Transverse colon (tissue), 4 donors: Measurements from ENCODE around the gene MYO16. TPM values are rescaled to one million over a fixed set of nuclear protein-coding genes. Genes with fewer than 3 reads are reported as not detected.

ENCODE experiments used
- DNase-seq: peaks from one replicate; pipeline ENCODE4 v3.0.0-alpha.2; 2019
- H3K27ac ChIP-seq, 4 donors: fragments of 200-600 bp; sonication (generic); 2 replicates each; pipeline ENCODE4 v1.5.1; 2016 to 2018; ENCODE audit warnings: inconsistent platforms in 4 of 4
- H3K27me3 ChIP-seq: fragments of 200-600 bp; sonication (generic); 2 replicates; pipeline ENCODE4 v1.5.1; 2017; ENCODE audit warnings: inconsistent platforms
- H3K36me3 ChIP-seq, 4 donors: fragments of 200-600 bp; sonication (generic); 2 replicates each; pipeline ENCODE4 v1.5.1; 2017 to 2019; ENCODE audit warnings: inconsistent platforms in 4 of 4
- H3K4me1 ChIP-seq, 4 donors: fragments of 200-600 bp; sonication (generic); 2 replicates each; pipeline ENCODE4 v1.5.1; 2017 to 2020; ENCODE audit warnings: inconsistent platforms in 4 of 4
- H3K4me3 ChIP-seq, 4 donors: fragments of 200-600 bp; sonication (generic); 1 replicate in 1 of 4; 2 replicates in 3 of 4; pipeline versions ENCODE4 v1.5.1 to v1.6.1; 2017 to 2019; ENCODE audit warnings: inconsistent platforms in 4 of 4
- H3K9me3 ChIP-seq, 2 donors: fragments of 200-600 bp; sonication (generic); 2 replicates each; pipeline ENCODE4 v1.5.1; 2017 to 2019; ENCODE audit warnings: inconsistent platforms in 2 of 2
- EP300 ChIP-seq: sonication (generic); formaldehyde crosslinking; IDR thresholded peaks from one replicate; pipeline ENCODE4 v1.6.1; 2017; ENCODE audit warnings: antibody characterized with exemption, low read depth
- POLR2A ChIP-seq: fragments of 450-650 bp; IDR thresholded peaks from one replicate; pipeline ENCODE4 v1.6.1; 2016; ENCODE audit warnings: antibody characterized with exemption, mild to moderate bottlenecking, moderate library complexity
- POLR2AphosphoS5 ChIP-seq, 3 donors: sonication (generic); formaldehyde crosslinking; IDR thresholded peaks; one replicate each; pipeline ENCODE4 v1.6.1; 2016; ENCODE audit warnings: antibody characterized with exemption in 3 of 3
- WGBS, 2 donors: methylation state at CpG; one replicate each; pipeline ENCODE4 v1.1.5; 2018; ENCODE audit warnings: low coverage in 1 of 2; 5-methylcytosine and 5-hydroxymethylcytosine counted together
- in situ Hi-C, 4 donors: fragments of 200-750 bp; cut with MboI; loops; one replicate each; pipeline versions ENCODE4 v1.15.0 to v1.15.1; 2017; ENCODE audit warnings: low sequenced_read_pairs in 3 of 4, low pct_ligation_motif_present in 1 of 4, low pct_unique_long_range_greater_than_20kb in 1 of 4
- intact Hi-C: fragments of 100-400 bp; cut with DNase I; formaldehyde crosslinking; loops from one replicate; pipeline ENCODE4 v1.15.1; 2023; ENCODE audit warnings: low total_unique reads
- total RNA-seq, 4 donors: library from RNA; depleted of rRNA; stranded (reverse); fragments of >200 nt; gene quantifications; one replicate each; pipeline ENCODE4 v1.1.0, GENCODE V29; 2016
- TF ChIP-seq, protein P1 (sequence below), 5 experiments: fragments of 200-600 bp in 3 of 5; fragments of 450-650 bp in 2 of 5; sonication (generic) in 3 of 5; IDR thresholded peaks; 1 replicate in 2 of 5; 2 replicates in 3 of 5; pipeline ENCODE4 v1.5.1; 2016 to 2017; ENCODE audit warnings: antibody characterized with exemption in 5 of 5, inconsistent platforms in 3 of 5, mild to moderate bottlenecking in 2 of 5, moderate library complexity in 1 of 5

MYO16 gene
- total RNA-seq, 4 donors from 2014 or later, result under 0.01 to 3.4 TPM; not detected in 2

DNA sequence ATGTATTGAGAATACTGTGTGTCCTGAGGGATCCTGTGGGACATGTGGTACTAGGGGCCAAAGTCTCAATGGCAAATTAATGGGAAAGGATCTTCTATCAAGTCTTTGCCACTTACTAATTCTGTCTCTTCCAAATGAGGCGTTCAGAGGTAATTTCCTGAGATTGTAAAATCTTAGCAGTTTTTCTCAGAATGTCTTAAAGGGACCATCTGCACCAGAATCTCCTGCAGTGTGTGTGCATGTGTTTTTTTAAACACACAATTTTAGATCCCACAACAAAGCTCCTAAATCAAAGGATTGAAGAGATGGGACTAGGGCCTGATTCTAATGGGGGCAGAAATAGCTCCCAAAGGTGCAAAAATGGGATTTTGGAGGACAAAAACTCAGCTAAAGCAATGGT lies 78.2 kb downstream of the MYO16 start:
- 52 to 57% methylated on average over 1 of the region's 1 CpG for WGBS, 2 donors
- in situ Hi-C loops (no loop called here), intact Hi-C loops (no loop called here)
- H3K4me1 ChIP-seq, result no peaks in the 10 kb centered on the region
- no peak for DNase-seq
- no peaks in the 10 kb centered on the region for H3K36me3 ChIP-seq
- no peaks in the 10 kb centered on the region for H3K27me3 ChIP-seq
- H3K9me3 ChIP-seq, result peaks cover 0 to under 1% of the 10 kb centered on the region in 2 donors
- TF ChIP-seq POLR2A (no peak), EP300 (no peak), POLR2AphosphoS5 (IDR thresholded peaks at IDR 0.05) (no peak)
- TF ChIP-seq, protein P1, sequence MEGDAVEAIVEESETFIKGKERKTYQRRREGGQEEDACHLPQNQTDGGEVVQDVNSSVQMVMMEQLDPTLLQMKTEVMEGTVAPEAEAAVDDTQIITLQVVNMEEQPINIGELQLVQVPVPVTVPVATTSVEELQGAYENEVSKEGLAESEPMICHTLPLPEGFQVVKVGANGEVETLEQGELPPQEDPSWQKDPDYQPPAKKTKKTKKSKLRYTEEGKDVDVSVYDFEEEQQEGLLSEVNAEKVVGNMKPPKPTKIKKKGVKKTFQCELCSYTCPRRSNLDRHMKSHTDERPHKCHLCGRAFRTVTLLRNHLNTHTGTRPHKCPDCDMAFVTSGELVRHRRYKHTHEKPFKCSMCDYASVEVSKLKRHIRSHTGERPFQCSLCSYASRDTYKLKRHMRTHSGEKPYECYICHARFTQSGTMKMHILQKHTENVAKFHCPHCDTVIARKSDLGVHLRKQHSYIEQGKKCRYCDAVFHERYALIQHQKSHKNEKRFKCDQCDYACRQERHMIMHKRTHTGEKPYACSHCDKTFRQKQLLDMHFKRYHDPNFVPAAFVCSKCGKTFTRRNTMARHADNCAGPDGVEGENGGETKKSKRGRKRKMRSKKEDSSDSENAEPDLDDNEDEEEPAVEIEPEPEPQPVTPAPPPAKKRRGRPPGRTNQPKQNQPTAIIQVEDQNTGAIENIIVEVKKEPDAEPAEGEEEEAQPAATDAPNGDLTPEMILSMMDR (IDR thresholded peaks at IDR 0.05), result no peak
- no peak overlapping the region for H3K4me3 ChIP-seq
- no peak overlapping the region for H3K27ac ChIP-seq

DNA sequence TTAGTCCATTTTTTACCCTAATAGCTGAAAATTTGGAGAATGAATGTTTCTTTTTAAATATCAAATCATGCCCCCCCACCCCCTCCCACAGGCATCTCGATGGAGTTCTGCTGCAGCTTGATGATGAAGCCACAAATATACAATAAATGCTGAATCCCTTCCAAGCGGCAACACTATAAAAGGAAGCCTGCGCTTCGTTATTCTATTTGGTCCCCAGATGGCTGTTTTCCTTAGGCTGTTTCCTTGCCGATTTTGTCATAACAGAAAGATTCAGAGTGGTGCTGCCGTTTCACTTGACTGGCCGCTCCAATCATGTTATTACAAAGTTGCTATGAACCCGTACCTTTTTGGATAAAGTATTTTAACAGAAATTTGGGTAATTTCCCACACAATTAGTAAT lies 79.5 kb downstream of the MYO16 start:
- TF ChIP-seq POLR2A (no peak), EP300 (no peak), POLR2AphosphoS5 (IDR thresholded peaks at IDR 0.05) (no peak)
- TF ChIP-seq, protein P1 (IDR thresholded peaks at IDR 0.05), result no peak
- intact Hi-C loops, result no loop called here
- WGBS, 2 donors, result 56 to 59% methylated on average over 8 of the region's 8 CpGs
- Histone ChIP-seq H3K4me3 (no peak overlapping the region), H3K27me3 (no peaks in the 10 kb centered on the region), H3K9me3 (no peaks in the 10 kb centered on the region), H3K36me3 (no peaks in the 10 kb centered on the region), H3K4me1 (no peaks in the 10 kb centered on the region), H3K27ac (no peak overlapping the region)
- no peak for DNase-seq
- in situ Hi-C loops, result no loop called here

DNA sequence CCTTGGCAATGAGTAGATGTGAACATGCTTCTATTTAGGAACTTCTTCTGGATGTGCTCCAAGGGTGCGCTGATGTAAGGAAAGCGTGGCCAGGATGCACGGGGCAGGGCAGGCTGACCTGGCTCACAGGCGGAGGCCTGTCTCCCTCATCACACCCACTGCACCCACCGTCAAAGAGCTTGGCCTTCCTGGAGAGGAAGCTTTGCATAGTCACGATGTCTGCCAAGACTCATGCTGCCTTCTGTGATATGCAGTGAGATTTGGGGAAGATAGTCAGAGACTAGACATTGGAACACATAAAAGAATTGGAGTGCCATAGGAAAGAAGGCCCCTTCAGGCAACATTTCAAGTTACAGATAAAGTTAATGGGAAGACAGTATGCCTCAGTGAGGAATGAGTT lies 82.0 kb downstream of the MYO16 start:
- no peaks in the 10 kb centered on the region for H3K27me3 ChIP-seq
- no peak for DNase-seq
- no peaks in the 10 kb centered on the region for H3K36me3 ChIP-seq
- TF ChIP-seq POLR2AphosphoS5 (IDR thresholded peaks at IDR 0.05) (no peak), POLR2A (no peak), EP300 (no peak)
- TF ChIP-seq, protein P1 (IDR thresholded peaks at IDR 0.05), result no peak
- intact Hi-C loops (no loop called here), in situ Hi-C loops (no loop called here)
- H3K27ac ChIP-seq, result no peak overlapping the region
- no peaks in the 10 kb centered on the region for H3K4me1 ChIP-seq
- H3K4me3 ChIP-seq, result no peak overlapping the region
- H3K9me3 ChIP-seq, result no peaks in the 10 kb centered on the region
- WGBS, 2 donors, result 76 to 86% methylated on average over 2 to 6 of the region's 6 CpGs

DNA sequence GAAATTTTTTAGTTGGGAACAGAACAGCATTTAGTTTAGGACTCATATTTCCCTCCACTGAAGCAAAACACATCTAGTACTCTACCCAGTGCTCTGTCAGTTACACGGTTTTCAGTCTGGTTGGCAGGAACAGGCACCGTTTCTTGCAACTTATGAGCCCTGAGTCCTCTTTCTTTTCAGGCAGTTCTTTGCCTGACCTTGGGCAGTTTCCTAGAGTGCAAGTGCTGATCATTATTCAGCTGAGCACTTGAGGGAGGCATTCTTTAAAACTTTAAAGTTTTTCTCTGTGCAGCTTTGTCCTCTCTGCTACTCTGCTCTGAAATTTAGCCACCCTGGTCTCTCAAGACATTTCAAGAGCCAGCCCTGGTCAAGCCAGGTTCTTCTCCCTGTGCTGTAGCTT lies 96.1 kb downstream of the MYO16 start:
- TF ChIP-seq POLR2AphosphoS5 (IDR thresholded peaks at IDR 0.05), result no peak
- no peak for TF ChIP-seq EP300
- TF ChIP-seq, protein P1 (IDR thresholded peaks at IDR 0.05), result no peak
- TF ChIP-seq POLR2A, result no peak
- Histone ChIP-seq H3K4me3 (no peak overlapping the region), H3K27me3 (no peaks in the 10 kb centered on the region), H3K27ac (no peak overlapping the region), H3K9me3 (no peaks in the 10 kb centered on the region), H3K36me3 (no peaks in the 10 kb centered on the region), H3K4me1 (no peaks in the 10 kb centered on the region)
- intact Hi-C loops (no loop called here), in situ Hi-C loops (no loop called here)
- no peak for DNase-seq
- 56 to 83% methylated on average over 1 to 2 of the region's 2 CpGs for WGBS, 2 donors
